ENCODE data around the gene GNS. TPM values are rescaled to one million over a fixed set of nuclear protein-coding genes. Genes with fewer than 3 reads are reported as not detected.

The GNS gene
- total RNA-seq, 1 experiment from 2014 or later: 26.0 TPM

GRCh38 chr12:64685605-64686004 lies 73.6 kb downstream of the GNS start:
- Histone ChIP-seq H3K56ac (ENCODE audit: insufficient read length, low read depth, low read length) (no peak overlapping the region), H3K27me3 (ENCODE audit: insufficient read depth, low read length) (no peaks in the 10 kb centered on the region), H2BK120ac (ENCODE audit: low read depth, low read length, poor library complexity, severe bottlenecking) (no peak overlapping the region), H2BK15ac (ENCODE audit: low read depth, low read length) (no peak overlapping the region), H3T11ph (ENCODE audit: low read length) (no peak overlapping the region), H3K9me3 (ENCODE audit: control insufficient read depth, low read depth, low read length) (no peaks in the 10 kb centered on the region), H2BK12ac (ENCODE audit: insufficient read length, low read depth, low read length) (no peak overlapping the region), H3K4me2 (ENCODE audit: insufficient read depth, insufficient read length, low read length) (no peak overlapping the region), H3K4ac (ENCODE audit: low read depth, low read length) (no peak overlapping the region), H3K79me1 (ENCODE audit: insufficient read depth, low read depth, low read length, poor library complexity, severe bottlenecking) (no peaks in the 10 kb centered on the region), H4K20me1 (ENCODE audit: control insufficient read depth, insufficient read depth, insufficient read length) (no peaks in the 10 kb centered on the region), H3K23ac (ENCODE audit: insufficient read length, low read depth, low read length) (no peak overlapping the region), H3K79me2 (ENCODE audit: insufficient read depth, low read length) (no peaks in the 10 kb centered on the region; the same call in 1 of the 2 replicates), H4K91ac (ENCODE audit: insufficient read length, low read depth, low read length) (no peak overlapping the region), H3K18ac (ENCODE audit: insufficient read length, low read depth, low read length) (no peak overlapping the region), H3K23me2 (ENCODE audit: insufficient read length, low read depth, low read length, poor library complexity, severe bottlenecking) (no peaks in the 10 kb centered on the region), H2AFZ (ENCODE audit: low read length) (no peak overlapping the region), H3K4me1 (ENCODE audit: insufficient read depth, low read length) (peaks cover 10% of the 10 kb centered on the region; the same call in 1 of the 2 replicates), H3K14ac (ENCODE audit: insufficient read depth, low read length) (no peak overlapping the region), H2BK5ac (ENCODE audit: insufficient read length, low read length) (no peak overlapping the region), H3K27ac (ENCODE audit: insufficient read length, low read depth, low read length) (peak overlapping the region; percentile 23), H2BK20ac (ENCODE audit: low read depth, low read length, poor library complexity, severe bottlenecking) (no peak overlapping the region), H2AK5ac (ENCODE audit: insufficient read length, low read length) (no peak overlapping the region), H4K5ac (ENCODE audit: insufficient read length, low read depth, low read length) (no peak overlapping the region), H4K8ac (replicated peaks; ENCODE audit: insufficient read length, low read depth, low read length) (no peak overlapping the region), H3K9ac (ENCODE audit: extremely low read depth, insufficient read length, low read length) (no peak overlapping the region)
- WGBS (ENCODE audit: extremely low coverage, insufficient read length, low lambda C conversion rate): no CpG with 5 or more reads among the region's 15 CpGs
- H3K9me3 Mint-ChIP-seq: no peaks in the 10 kb centered on the region
- peaks cover 37 to 47% of the 10 kb centered on the region in 2 experiments for H3K4me1 Mint-ChIP-seq
- H3K36me3 Mint-ChIP-seq (ENCODE audit: insufficient read depth in 1 of 3, low read depth in 3 of 3): peaks cover 6 to 46% (median 42%) of the 10 kb centered on the region in 3 experiments; a peak in 6 of 7 replicates
- TF ChIP-seq CTCF (conservative IDR thresholded peaks at IDR 0.05): no peak
- DNase-seq: no peak
- no peaks in the 10 kb centered on the region for H3K27me3 Mint-ChIP-seq (ENCODE audit: low read depth)
- no peak overlapping the region for H3K4me3 Mint-ChIP-seq
- no peak overlapping the region; a peak in 1 of 7 replicates for H3K27ac Mint-ChIP-seq
